H1 (cell line): ENCODE measurements around the gene ARHGAP15. TPM values are rescaled to one million over a fixed set of nuclear protein-coding genes. Genes with fewer than 3 reads are reported as not detected.

ENCODE experiments used
- CTCF ChIA-PET: fragments of 300-600 bp; sonication (Branson Sonifier 250); formaldehyde crosslinking; loops from one replicate; lab custom pipeline; 2021; ENCODE audit not compliant: partially characterized antibody; lab: Charles Lee
- POLR2A ChIA-PET: fragments of 300-600 bp; sonication (Branson Sonifier 250); formaldehyde crosslinking; loops from one replicate; lab custom pipeline; 2021; ENCODE audit warnings: inconsistent platforms; ENCODE audit not compliant: partially characterized antibody; lab: Charles Lee
- DNase-seq, 2 experiments: peaks; one replicate each; pipeline versions ENCODE4 v3.0.0 to v3.0.0-alpha.2; 2010 to 2022; ENCODE audit warnings: low spot score in 2 of 2, low read depth in 1 of 2, mixed read lengths in 1 of 2
- FAIRE-seq: peaks from 2 replicates; lab custom pipeline; 2011; peaks lifted over from hg19 to GRCh38; lab: Jason Lieb, UNC
- H2AFZ ChIP-seq: 2 replicates; pipeline ENCODE4 v1.8.1; 2012; ENCODE audit warnings: low read length, inconsistent platforms
- H2AK5ac ChIP-seq: 2 replicates; pipeline ENCODE4 v1.6.1; 2013; ENCODE audit warnings: low read depth, low read length
- H2BK120ac ChIP-seq: replicated peaks from 2 replicates; pipeline ENCODE3; 2013; ENCODE audit warnings: low read depth, low read length, inconsistent platforms
- H2BK12ac ChIP-seq: 2 replicates; pipeline ENCODE4 v1.6.1; 2013; ENCODE audit warnings: low read depth, low read length
- H2BK15ac ChIP-seq: 2 replicates; pipeline ENCODE4 v1.6.1; 2013; ENCODE audit warnings: low read length
- H2BK20ac ChIP-seq: 2 replicates; pipeline ENCODE4 v1.6.1; 2013; ENCODE audit warnings: low read length
- H2BK5ac ChIP-seq: 2 replicates; pipeline ENCODE4 v1.6.1; 2013; ENCODE audit warnings: low read depth, low read length
- H3K14ac ChIP-seq: 2 replicates; pipeline ENCODE4 v1.6.1; 2013; ENCODE audit warnings: inconsistent platforms; ENCODE audit not compliant: insufficient read length
- H3K18ac ChIP-seq: 2 replicates; pipeline ENCODE4 v1.6.1; 2013; ENCODE audit warnings: low read length; ENCODE audit errors: extremely low read depth
- H3K23ac ChIP-seq: 2 replicates; pipeline ENCODE4 v1.6.1; 2013; ENCODE audit warnings: inconsistent platforms; ENCODE audit not compliant: insufficient read length
- H3K23me2 ChIP-seq: 2 replicates; pipeline ENCODE4 v1.6.1; 2013; ENCODE audit warnings: low read depth, low read length
- H3K27ac ChIP-seq: 2 replicates; pipeline ENCODE4 v1.6.1; 2011; ENCODE audit warnings: low read depth, low read length, inconsistent platforms
- H3K27me3 ChIP-seq, 4 experiments: replicated peaks in 1 of 4; 1 replicate in 1 of 4; 2 replicates in 3 of 4; pipeline versions ENCODE4 v1.6.1 to v1.8.1; 2011 to 2013; ENCODE audit warnings: low read length in 3 of 4, mild to moderate bottlenecking in 3 of 4, inconsistent platforms in 2 of 4, mixed read lengths in 2 of 4, moderate library complexity in 1 of 4; ENCODE audit not compliant: control insufficient read depth in 3 of 4, insufficient read depth in 3 of 4; ENCODE audit errors: extremely low read depth in 1 of 4
- H3K36me3 ChIP-seq, 4 experiments: 2 replicates each; pipeline versions ENCODE4 v1.6.1 to v1.8.1; 2011 to 2013; ENCODE audit warnings: mild to moderate bottlenecking in 4 of 4, low read length in 3 of 4, moderate library complexity in 2 of 4, control low read depth in 1 of 4, inconsistent platforms in 1 of 4; ENCODE audit not compliant: insufficient read depth in 4 of 4, control insufficient read depth in 2 of 4
- H3K4ac ChIP-seq: replicated peaks from 2 replicates; pipeline ENCODE3; 2013; ENCODE audit warnings: low read length, low read depth, mixed read lengths, inconsistent platforms; ENCODE audit not compliant: insufficient read length
- H3K4me1 ChIP-seq, 4 experiments: replicated peaks in 1 of 4; 1 replicate in 1 of 4; 2 replicates in 3 of 4; pipeline versions ENCODE4 v1.6.1 to v1.8.1; 2011 to 2013; ENCODE audit warnings: low read length in 3 of 4, inconsistent platforms in 2 of 4, mixed read lengths in 1 of 4; ENCODE audit not compliant: insufficient read depth in 4 of 4, control insufficient read depth in 3 of 4
- H3K4me2 ChIP-seq, 2 experiments: 2 replicates each; pipeline versions ENCODE4 v1.6.1 to v1.8.1; 2011 to 2013; ENCODE audit warnings: low read depth in 2 of 2, low read length in 2 of 2, control low read depth in 1 of 2, inconsistent platforms in 1 of 2, mild to moderate bottlenecking in 1 of 2; ENCODE audit not compliant: insufficient read depth in 1 of 2
- H3K4me3 ChIP-seq, 4 experiments: fragments of 200-600, 300-600 bp in 1 of 4; sonication (generic), shearing (Covaris generic), sonication (Bioruptor Twin) in 1 of 4; 2 replicates each; pipeline versions ENCODE4 v1.5.1 to v1.8.1; 2011 to 2016; ENCODE audit warnings: low read length in 4 of 4, low read depth in 3 of 4, control low read depth in 2 of 4, inconsistent platforms in 2 of 4, mild to moderate bottlenecking in 2 of 4, mixed read lengths in 1 of 4, moderate library complexity in 1 of 4; ENCODE audit not compliant: insufficient read depth in 2 of 4; ENCODE audit errors: extremely low read depth in 1 of 4
- H3K56ac ChIP-seq: replicated peaks from 2 replicates; pipeline ENCODE3; 2013; ENCODE audit warnings: low read depth, mild to moderate bottlenecking, mixed read lengths, low read length, inconsistent platforms; ENCODE audit not compliant: insufficient read length
- H3K79me1 ChIP-seq: 2 replicates; pipeline ENCODE4 v1.6.1; 2013; ENCODE audit warnings: low read depth, low read length, control low read depth
- H3K79me2 ChIP-seq, 2 experiments: 2 replicates each; pipeline versions ENCODE4 v1.6.1 to v1.8.1; 2012 to 2013; ENCODE audit warnings: low read length in 2 of 2, mild to moderate bottlenecking in 2 of 2, inconsistent platforms in 1 of 2; ENCODE audit not compliant: insufficient read depth in 2 of 2, control insufficient read depth in 1 of 2
- H3K9ac ChIP-seq, 4 experiments: replicated peaks in 1 of 4; 1 replicate in 1 of 4; 2 replicates in 3 of 4; pipeline versions ENCODE4 v1.6.1 to v1.8.1; 2011 to 2013; ENCODE audit warnings: low read depth in 3 of 4, low read length in 3 of 4, control low read depth in 2 of 4, mild to moderate bottlenecking in 2 of 4, moderate library complexity in 2 of 4, inconsistent platforms in 1 of 4; ENCODE audit errors: extremely low read depth in 1 of 4
- H3K9me3 ChIP-seq, 2 experiments: 2 replicates each; pipeline versions ENCODE4 v1.6.1 to v1.8.1; 2012 to 2013; ENCODE audit warnings: mild to moderate bottlenecking in 2 of 2, moderate library complexity in 2 of 2, control low read depth in 1 of 2, inconsistent platforms in 1 of 2, low read depth in 1 of 2, low read length in 1 of 2, mixed read lengths in 1 of 2; ENCODE audit not compliant: insufficient read depth in 2 of 2
- H4K20me1 ChIP-seq, 2 experiments: replicated peaks in 1 of 2; 2 replicates each; pipeline versions ENCODE3 to v1.8.1; 2011 to 2013; ENCODE audit warnings: inconsistent platforms in 2 of 2, low read length in 2 of 2, mild to moderate bottlenecking in 1 of 2; ENCODE audit not compliant: insufficient read depth in 2 of 2, control insufficient read depth in 1 of 2
- H4K5ac ChIP-seq: 2 replicates; pipeline ENCODE4 v1.6.1; 2013; ENCODE audit warnings: low read length, low read depth, mixed read lengths, inconsistent platforms; ENCODE audit not compliant: insufficient read length
- H4K8ac ChIP-seq: 2 replicates; pipeline ENCODE4 v1.8.0; 2013; ENCODE audit warnings: mild to moderate bottlenecking, moderate library complexity, low read length, inconsistent platforms; ENCODE audit not compliant: insufficient read depth; ENCODE audit errors: extremely low read depth
- H4K91ac ChIP-seq: replicated peaks from 2 replicates; pipeline ENCODE3; 2013; ENCODE audit warnings: low read length, mixed read lengths, inconsistent platforms; ENCODE audit not compliant: insufficient read length
- KDM4A ChIP-seq: IDR thresholded peaks from one replicate; pipeline ENCODE4 v1.7.1; 2012; ENCODE audit warnings: low read depth, mild to moderate bottlenecking, moderate library complexity, low read length, inconsistent platforms; ENCODE audit not compliant: severe bottlenecking
- POLR2AphosphoS5 ChIP-seq: IDR thresholded peaks from 2 replicates; pipeline ENCODE4 v1.6.1; 2011; ENCODE audit warnings: low read depth, low read length
- POU5F1 ChIP-seq: IDR thresholded peaks from 2 replicates; pipeline ENCODE4 v1.6.1; 2011; ENCODE audit warnings: low read depth, mild to moderate bottlenecking, low read length, moderate library complexity
- SAP30 ChIP-seq: fragments of 300-600 bp; sonication (generic); IDR thresholded peaks from 2 replicates; pipeline ENCODE4 v1.7.1; 2012; ENCODE audit warnings: low read length, moderate library complexity, mild to moderate bottlenecking, inconsistent platforms; ENCODE audit not compliant: insufficient read depth, insufficient replicate concordance
- SIRT6 ChIP-seq: IDR thresholded peaks from one replicate; pipeline ENCODE4 v1.7.1; 2012; ENCODE audit warnings: low read length, inconsistent platforms
- TBP ChIP-seq: IDR thresholded peaks from 2 replicates; pipeline ENCODE4 v1.6.1; 2011; ENCODE audit warnings: low read depth, low read length, improper control_type of control experiment
- TCF12 ChIP-seq: IDR thresholded peaks from 2 replicates; pipeline ENCODE4 v1.6.1; 2011; ENCODE audit warnings: low read depth, mild to moderate bottlenecking, low read length
- ZNF274 ChIP-seq: IDR thresholded peaks from 2 replicates; pipeline ENCODE4 v1.7.0; 2012; ENCODE audit warnings: low read length, borderline replicate concordance; ENCODE audit errors: extremely low read depth
- WGBS, 2 experiments: shearing (Covaris generic) in 1 of 2; methylation state at CpG; one replicate each; pipeline versions ENCODE4 v1.1.6 to v1.1.7; 2013 to 2015; ENCODE audit warnings: low lambda C conversion rate in 2 of 2, mixed read lengths in 2 of 2, inconsistent platforms in 1 of 2, low coverage in 1 of 2, missing lambda C conversion rate in 1 of 2; ENCODE audit not compliant: insufficient replicate concordance in 2 of 2, insufficient coverage in 1 of 2, insufficient read length in 1 of 2; ENCODE audit errors: extremely low coverage in 1 of 2, missing lambda C conversion rate in 1 of 2; 5-methylcytosine and 5-hydroxymethylcytosine counted together
- polyA plus RNA-seq, 7 experiments: library from polyadenylated mRNA; depleted of rRNA in 3 of 7; stranded (reverse) in 5 of 7; unstranded in 2 of 7; fragments of >200 nt in 5 of 7; fragments of 200-250 nt in 2 of 7; gene quantifications; 1 replicate in 5 of 7; 2 replicates in 1 of 7; 4 replicates in 1 of 7; pipeline versions ENCODE4 v1.2.1 to v1.2.3, GENCODE V29; 2011 to 2013; ENCODE audit warnings: missing spikeins in 2 of 7, mixed read lengths in 2 of 7
- total RNA-seq: library from RNA; stranded (reverse); fragmentation: NEBNext Ultra II Directional; extraction: Animal tissue kit (Norgen Biotek cat#: 25700); gene quantifications from 2 replicates; pipeline ENCODE4 v1.2.1, GENCODE V29; 2021
- TF ChIP-seq, protein P1 (sequence below): IDR thresholded peaks from 2 replicates; pipeline ENCODE4 v1.6.1; 2012; ENCODE audit warnings: inconsistent platforms

Gene ARHGAP15
- total and polyA plus RNA-seq, 2 of the 8 experiments (the other 6 are each of a cell fraction or from before 2014, with no cell fraction given) = not detected

DNA sequence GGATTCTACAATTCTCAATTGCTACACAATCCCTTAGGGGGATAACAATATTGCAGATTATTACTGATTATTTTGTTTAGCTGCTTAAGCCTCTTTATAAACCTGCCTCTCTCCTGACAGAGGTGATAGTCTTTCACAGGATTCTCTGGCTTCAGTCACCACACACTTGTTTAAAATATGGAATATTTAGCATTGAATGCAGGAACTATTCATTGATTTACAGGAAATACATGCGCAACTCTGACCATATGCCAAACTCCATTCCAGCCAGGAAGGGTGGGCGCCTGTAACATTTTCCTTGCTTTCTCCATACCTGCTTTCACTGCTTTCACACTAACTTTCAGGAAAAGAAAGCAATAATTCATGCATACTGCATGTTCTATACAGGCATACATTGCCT lies 44.8 kb upstream of the ARHGAP15 start:
- Histone ChIP-seq H4K91ac (no peak overlapping the region), H4K8ac (no peak overlapping the region), H3K4me3 (no peak overlapping the region), H3K9ac (no peak overlapping the region), H3K79me2 (no peaks in the 10 kb centered on the region), H3K23me2 (no peaks in the 10 kb centered on the region), H3K9me3 (no peaks in the 10 kb centered on the region; a peak in 1 of 4 replicates), H4K5ac (no peak overlapping the region), H3K27ac (no peak overlapping the region), H3K18ac (no peak overlapping the region), H3K4me1 (no peaks in the 10 kb centered on the region), H3K23ac (no peak overlapping the region), H3K14ac (no peak overlapping the region), H3K36me3 (no peaks in the 10 kb centered on the region), H2AFZ (no peak overlapping the region), H2BK120ac (no peak overlapping the region), H3K4ac (no peak overlapping the region), H2AK5ac (no peak overlapping the region), H3K4me2 (no peak overlapping the region), H2BK5ac (no peak overlapping the region), H3K56ac (no peak overlapping the region), H3K79me1 (no peaks in the 10 kb centered on the region), H2BK15ac (no peak overlapping the region), H2BK20ac (no peak overlapping the region), H2BK12ac (no peak overlapping the region), H4K20me1 (no peaks in the 10 kb centered on the region), H3K27me3 (no peaks in the 10 kb centered on the region)
- TF ChIP-seq ZNF274 = no peak
- TF ChIP-seq TCF12 = no peak
- no peak for TF ChIP-seq SIRT6
- TF ChIP-seq TBP = no peak
- no peak for TF ChIP-seq SAP30
- no peak for TF ChIP-seq POU5F1
- TF ChIP-seq, protein P1, sequence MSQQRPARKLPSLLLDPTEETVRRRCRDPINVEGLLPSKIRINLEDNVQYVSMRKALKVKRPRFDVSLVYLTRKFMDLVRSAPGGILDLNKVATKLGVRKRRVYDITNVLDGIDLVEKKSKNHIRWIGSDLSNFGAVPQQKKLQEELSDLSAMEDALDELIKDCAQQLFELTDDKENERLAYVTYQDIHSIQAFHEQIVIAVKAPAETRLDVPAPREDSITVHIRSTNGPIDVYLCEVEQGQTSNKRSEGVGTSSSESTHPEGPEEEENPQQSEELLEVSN = no peak
- no peak for TF ChIP-seq KDM4A
- no peak for TF ChIP-seq POLR2AphosphoS5
- WGBS, 2 experiments = 95% methylated on average over 2 of the region's 2 CpGs; no CpG with 5 or more reads in 1 of the 2 experiments
- no peak for FAIRE-seq
- DNase-seq = no peak
- POLR2A ChIA-PET = no interaction called here
- CTCF ChIA-PET = interaction anchor here (0.8 to 1.7 kb wide), 2 partner anchors 12 to 175 kb away, joined by 3 to 4 read pairs; no protein-coding TSS in a partner anchor
